ENCODE results near the gene ADAMTSL5.

DNA sequence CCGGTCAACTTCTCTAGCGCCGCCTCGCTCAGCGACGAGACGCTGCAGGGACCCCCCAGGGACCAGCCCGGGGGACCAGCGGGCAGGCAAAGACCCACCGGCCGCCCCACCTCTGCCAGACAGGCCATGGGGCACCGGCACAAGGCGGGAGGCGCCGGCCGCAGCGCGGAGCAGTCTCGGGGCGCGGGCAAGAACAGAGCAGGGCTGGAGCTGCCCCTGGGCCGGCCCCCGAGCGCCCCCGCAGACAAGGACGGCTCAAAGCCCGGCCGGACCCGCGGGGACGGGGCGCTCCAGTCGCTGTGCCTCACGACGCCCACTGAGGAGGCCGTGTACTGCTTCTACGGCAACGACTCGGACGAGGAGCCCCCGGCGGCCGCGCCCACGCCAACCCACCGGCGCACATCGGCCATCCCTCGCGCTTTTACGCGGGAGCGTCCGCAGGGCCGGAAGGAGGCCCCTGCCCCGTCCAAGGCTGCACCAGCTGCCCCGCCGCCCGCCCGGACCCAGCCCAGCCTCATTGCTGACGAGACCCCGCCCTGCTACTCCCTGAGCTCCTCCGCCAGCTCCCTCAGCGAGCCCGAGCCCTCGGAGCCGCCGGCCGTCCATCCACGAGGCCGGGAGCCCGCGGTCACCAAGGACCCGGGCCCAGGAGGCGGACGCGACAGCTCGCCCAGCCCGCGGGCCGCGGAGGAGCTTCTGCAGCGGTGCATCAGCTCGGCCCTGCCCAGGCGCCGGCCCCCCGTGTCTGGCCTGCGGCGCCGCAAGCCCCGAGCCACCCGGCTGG lies 45.1 kb downstream of the ADAMTSL5 start:
- TF ChIP-seq POLR2A (IDR thresholded peaks at IDR 0.05; ENCODE audit: low read length) (no peak), GATA1 (IDR thresholded peaks at IDR 0.05; ENCODE audit: low read depth, low read length) (no peak)
